Central memory CD8-positive, alpha-beta T cell (primary cell): ENCODE results near the gene NNT.
"Not testable (repeated sequence)": the region's sequence is repeated elsewhere in the genome, so short reads cannot be mapped to it uniquely, and the experiment has no call there.

Experiments used
- ATAC-seq: fragments of 150-1000 bp; cut with Tn5 transposase; replicated peaks from 2 replicates; pipeline ENCODE4 v1.10.0; 2022; ENCODE audit warnings: mild to moderate bottlenecking, moderate FRiP score, moderate number of reproducible peaks; ENCODE audit not compliant: poor library complexity, severe bottlenecking; ENCODE audit errors: extremely low read depth
- DNase-seq, 2 donors: peaks; one replicate each; pipeline ENCODE4 v3.0.0; 2021; ENCODE audit warnings: low spot score in 2 of 2
- H3K27ac Mint-ChIP-seq: one replicate; pipeline ENCODE4 v1.8.0; 2022; ENCODE audit warnings: low read depth, mild to moderate bottlenecking, moderate library complexity, mixed read lengths
- H3K27me3 Mint-ChIP-seq: one replicate; pipeline ENCODE4 v1.8.0; 2022; ENCODE audit warnings: mixed read lengths
- H3K36me3 Mint-ChIP-seq: one replicate; pipeline ENCODE4 v1.8.0; 2022; ENCODE audit warnings: mild to moderate bottlenecking, moderate library complexity, mixed read lengths; ENCODE audit not compliant: insufficient read depth
- H3K4me1 Mint-ChIP-seq: one replicate; pipeline ENCODE4 v1.8.0; 2022; ENCODE audit warnings: mixed read lengths
- H3K4me3 Mint-ChIP-seq: one replicate; pipeline ENCODE4 v1.8.0; 2022; ENCODE audit warnings: mild to moderate bottlenecking, moderate library complexity, mixed read lengths
- H3K9me3 Mint-ChIP-seq: one replicate; pipeline ENCODE4 v1.8.0; 2022; ENCODE audit warnings: mixed read lengths

NNT gene

GRCh38 chr5:43691275-43691674 lies 88.3 kb downstream of the NNT start:
- peaks cover 44% of the 10 kb centered on the region for H3K4me1 Mint-ChIP-seq
- peaks cover 6% of the 10 kb centered on the region for H3K9me3 Mint-ChIP-seq
- H3K27ac Mint-ChIP-seq = no peak overlapping the region
- no peak for DNase-seq
- H3K4me3 Mint-ChIP-seq = no peak overlapping the region
- no peak for ATAC-seq
- no peaks in the 10 kb centered on the region for H3K27me3 Mint-ChIP-seq
- peaks cover 20% of the 10 kb centered on the region for H3K36me3 Mint-ChIP-seq

DNA sequence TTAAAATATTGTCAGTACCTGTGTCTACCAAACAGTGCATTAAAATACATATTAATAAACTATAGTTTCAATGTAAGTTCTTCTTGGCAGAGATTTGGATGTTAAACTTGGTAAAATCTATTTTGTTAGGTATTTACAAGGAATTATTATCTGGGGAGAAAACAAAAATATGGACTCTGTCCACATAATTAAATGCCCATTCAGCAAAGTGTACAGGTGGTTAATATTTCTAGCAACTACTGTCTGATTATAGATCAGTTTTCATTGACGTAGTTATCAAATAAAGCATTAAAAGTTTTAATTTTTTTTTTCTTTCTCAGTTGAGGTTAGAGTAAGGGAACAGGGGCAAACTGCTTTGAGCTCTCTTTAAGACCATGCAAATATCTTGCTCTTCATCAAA lies 88.9 kb downstream of the NNT start:
- ATAC-seq = no peak
- no peaks in the 10 kb centered on the region for H3K27me3 Mint-ChIP-seq
- peaks cover 6% of the 10 kb centered on the region for H3K9me3 Mint-ChIP-seq
- no peak for DNase-seq
- H3K36me3 Mint-ChIP-seq = peaks cover 20% of the 10 kb centered on the region
- peaks cover 44% of the 10 kb centered on the region for H3K4me1 Mint-ChIP-seq
- H3K27ac Mint-ChIP-seq = no peak overlapping the region
- H3K4me3 Mint-ChIP-seq = no peak overlapping the region

DNA sequence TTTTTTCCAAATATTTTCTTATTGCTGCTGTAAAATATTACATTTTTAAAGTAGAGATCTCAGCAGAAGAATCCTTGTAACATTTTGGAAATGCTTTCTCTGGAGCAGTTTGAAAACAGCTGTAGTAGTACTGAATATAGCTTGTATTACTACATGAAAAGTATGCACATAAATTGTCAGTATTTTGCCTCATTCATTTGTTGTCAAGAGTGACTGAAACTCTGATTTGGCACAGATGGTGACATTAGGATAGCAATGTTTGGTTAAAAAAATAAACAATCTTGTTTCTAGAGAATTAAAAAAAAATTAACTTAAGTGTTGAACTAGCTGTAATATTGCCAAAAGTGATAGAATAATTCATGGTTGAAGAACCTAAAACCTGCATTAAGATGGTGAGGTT lies 90.4 kb downstream of the NNT start:
- peaks cover 21% of the 10 kb centered on the region for H3K36me3 Mint-ChIP-seq
- H3K27ac Mint-ChIP-seq = peak overlapping the region; percentile 6
- no peaks in the 10 kb centered on the region for H3K27me3 Mint-ChIP-seq
- DNase-seq (no peak), ATAC-seq (no peak)
- peaks cover 6% of the 10 kb centered on the region for H3K9me3 Mint-ChIP-seq
- H3K4me3 Mint-ChIP-seq = no peak overlapping the region
- H3K4me1 Mint-ChIP-seq = peaks cover 45% of the 10 kb centered on the region

DNA sequence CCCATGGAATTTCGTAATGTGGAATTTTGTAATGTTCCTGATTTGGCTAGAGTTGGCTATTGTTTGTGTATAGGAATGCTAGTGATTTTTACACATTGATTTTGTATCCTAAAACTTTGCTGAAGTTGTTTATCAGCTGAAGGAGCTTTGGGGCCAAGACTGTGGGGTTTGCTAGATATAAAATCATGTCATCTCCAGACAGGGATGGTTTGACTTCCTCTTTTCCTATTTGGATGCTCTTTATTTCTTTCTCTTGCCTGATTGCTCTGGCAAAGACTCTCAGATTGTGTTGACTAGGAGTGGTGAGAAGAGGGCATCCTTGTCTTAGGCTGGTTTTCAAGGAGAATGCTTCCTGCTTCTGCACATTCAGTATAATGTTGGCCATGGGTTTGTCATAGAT lies 91.0 kb downstream of the NNT start:
- no peak for ATAC-seq
- Mint-ChIP-seq H3K4me1 (peaks cover 43% of the 10 kb centered on the region), H3K9me3 (peaks cover 6% of the 10 kb centered on the region), H3K4me3 (no peak overlapping the region), H3K27me3 (no peaks in the 10 kb centered on the region), H3K27ac (peak overlapping the region; percentile 41), H3K36me3 (peaks cover 20% of the 10 kb centered on the region)
- DNase-seq = no peak

GRCh38 chr5:43696444-43696843 lies 93.5 kb downstream of the NNT start:
- H3K4me1 Mint-ChIP-seq = peaks cover 31% of the 10 kb centered on the region
- DNase-seq, H3K4me3 Mint-ChIP-seq, ATAC-seq, H3K27ac Mint-ChIP-seq, H3K27me3 Mint-ChIP-seq, H3K9me3 Mint-ChIP-seq: not testable (repeated sequence)
- peaks cover 26% of the 10 kb centered on the region for H3K36me3 Mint-ChIP-seq

DNA sequence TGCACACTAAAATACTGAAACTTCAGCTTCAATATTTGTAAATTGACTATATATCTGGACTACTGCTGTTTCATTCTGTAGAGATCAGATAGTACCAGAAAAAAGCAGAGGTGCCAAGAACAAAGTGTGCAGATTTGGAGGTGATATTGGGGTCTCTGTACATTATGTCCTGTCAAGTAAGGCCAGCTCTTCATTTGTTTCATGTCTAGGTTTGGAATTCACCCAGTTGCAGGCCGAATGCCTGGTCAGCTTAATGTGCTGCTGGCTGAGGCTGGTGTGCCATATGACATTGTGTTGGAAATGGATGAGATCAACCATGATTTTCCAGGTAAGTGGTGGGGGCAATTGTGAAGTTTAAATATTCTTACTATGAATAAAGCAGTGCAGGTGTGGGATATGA lies 96.9 kb downstream of the NNT start:
- Mint-ChIP-seq H3K4me1 (peaks cover 12% of the 10 kb centered on the region), H3K27ac (no peak overlapping the region), H3K36me3 (peaks cover 31% of the 10 kb centered on the region), H3K27me3 (no peaks in the 10 kb centered on the region), H3K4me3 (no peak overlapping the region), H3K9me3 (no peaks in the 10 kb centered on the region)
- no peak for ATAC-seq
- no peak for DNase-seq

DNA sequence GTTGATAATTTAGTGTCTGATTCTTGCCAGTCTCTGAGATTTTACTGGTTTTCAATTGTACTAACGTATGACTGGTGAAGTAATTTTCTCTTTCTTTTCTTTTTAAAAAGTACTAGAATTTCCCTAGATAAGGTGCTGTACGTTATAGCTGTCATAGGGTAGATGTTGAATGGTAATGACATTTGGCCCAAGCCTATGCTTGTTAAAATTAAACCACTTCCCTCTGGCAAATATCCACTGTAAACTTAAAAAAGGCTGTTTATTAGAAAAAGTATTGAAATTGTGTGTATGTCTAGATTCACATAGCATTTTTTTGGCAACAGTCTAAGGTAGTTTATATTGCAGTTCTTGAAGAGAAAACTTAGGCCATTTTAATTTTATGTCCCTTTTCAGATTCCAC lies 97.6 kb downstream of the NNT start:
- H3K27ac Mint-ChIP-seq = no peak overlapping the region
- no peaks in the 10 kb centered on the region for H3K27me3 Mint-ChIP-seq
- no peak overlapping the region for H3K4me3 Mint-ChIP-seq
- no peak for DNase-seq
- peaks cover 35% of the 10 kb centered on the region for H3K36me3 Mint-ChIP-seq
- ATAC-seq = no peak
- H3K4me1 Mint-ChIP-seq = peaks cover 12% of the 10 kb centered on the region
- no peaks in the 10 kb centered on the region for H3K9me3 Mint-ChIP-seq

- peaks cover 35% of the 10 kb centered on the region for H3K36me3 Mint-ChIP-seq
- no peak for ATAC-seq
- H3K4me1 Mint-ChIP-seq = peaks cover 12% of the 10 kb centered on the region
Observed at GRCh38 chr5:43701227-43701626, 98.2 kb downstream of the NNT start.

DNA sequence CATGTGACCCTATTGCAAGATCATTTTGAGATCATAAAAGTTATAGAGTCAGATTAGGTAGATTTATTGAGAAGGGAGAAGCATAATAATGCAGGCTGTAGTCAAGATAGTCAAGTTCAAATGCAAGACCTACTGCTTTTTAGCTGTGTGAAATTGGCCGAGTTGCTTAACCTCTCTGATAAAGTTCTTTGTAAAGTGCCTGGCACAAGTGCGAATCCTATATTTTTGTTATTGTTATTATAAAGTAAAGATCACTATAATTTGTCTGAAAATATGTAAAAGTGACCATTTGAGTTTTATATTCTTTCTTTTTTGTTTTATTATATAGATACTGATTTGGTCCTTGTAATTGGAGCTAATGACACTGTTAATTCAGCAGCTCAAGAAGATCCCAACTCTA lies 99.3 kb downstream of the NNT start:
- Mint-ChIP-seq H3K27me3 (no peaks in the 10 kb centered on the region), H3K9me3 (no peaks in the 10 kb centered on the region), H3K4me1 (peaks cover 10% of the 10 kb centered on the region), H3K27ac (no peak overlapping the region), H3K4me3 (no peak overlapping the region), H3K36me3 (peaks cover 34% of the 10 kb centered on the region)
- no peak for ATAC-seq
- DNase-seq = no peak

More at GRCh38 chr5:43701227-43701626, 98.2 kb downstream of the NNT start:
- H3K9me3 Mint-ChIP-seq = no peaks in the 10 kb centered on the region
- H3K4me3 Mint-ChIP-seq = no peak overlapping the region
- no peak overlapping the region for H3K27ac Mint-ChIP-seq
- no peak for DNase-seq
- H3K27me3 Mint-ChIP-seq = no peaks in the 10 kb centered on the region

DNA sequence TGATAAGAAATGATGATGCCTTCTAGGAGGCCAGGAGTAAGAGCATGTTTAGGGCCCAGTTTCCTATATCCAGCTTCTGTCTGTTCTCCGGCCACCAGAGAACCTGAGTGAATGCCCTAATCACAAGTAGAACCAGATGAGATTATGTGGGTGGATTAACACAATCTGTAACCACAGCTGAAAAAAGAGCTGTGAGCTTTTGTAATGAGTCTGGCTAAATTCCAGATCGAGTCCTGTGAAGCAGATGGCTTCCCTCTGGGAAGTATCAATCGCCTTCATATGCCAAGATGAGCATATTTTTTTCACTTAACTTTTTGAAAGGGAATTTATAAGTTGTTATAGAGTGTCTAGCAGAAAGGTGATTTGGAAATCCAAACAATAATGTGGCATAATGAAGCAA lies 99.8 kb downstream of the NNT start:
- Mint-ChIP-seq H3K27ac (no peak overlapping the region), H3K4me1 (peaks cover 6% of the 10 kb centered on the region), H3K4me3 (no peak overlapping the region), H3K36me3 (peaks cover 33% of the 10 kb centered on the region), H3K9me3 (no peaks in the 10 kb centered on the region), H3K27me3 (no peaks in the 10 kb centered on the region)
- ATAC-seq (no peak), DNase-seq (no peak)

DNA sequence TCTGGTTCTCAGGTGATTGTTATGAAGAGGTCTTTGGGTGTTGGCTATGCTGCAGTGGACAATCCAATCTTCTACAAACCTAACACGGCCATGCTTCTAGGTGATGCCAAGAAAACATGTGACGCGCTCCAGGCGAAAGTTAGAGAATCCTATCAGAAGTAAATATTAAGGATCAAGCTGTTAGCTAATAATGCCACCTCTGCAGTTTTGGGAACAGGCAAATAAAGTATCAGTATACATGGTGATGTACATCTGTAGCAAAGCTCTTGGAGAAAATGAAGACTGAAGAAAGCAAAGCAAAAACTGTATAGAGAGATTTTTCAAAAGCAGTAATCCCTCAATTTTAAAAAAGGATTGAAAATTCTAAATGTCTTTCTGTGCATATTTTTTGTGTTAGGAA lies 101.3 kb downstream of the NNT start:
- H3K36me3 Mint-ChIP-seq = peaks cover 32% of the 10 kb centered on the region
- no peak overlapping the region for H3K4me3 Mint-ChIP-seq

GRCh38 chr5:43706576-43706975 lies 103.6 kb downstream of the NNT start:
- H3K27me3 Mint-ChIP-seq, H3K9me3 Mint-ChIP-seq, ATAC-seq, H3K4me3 Mint-ChIP-seq, H3K4me1 Mint-ChIP-seq, DNase-seq, H3K27ac Mint-ChIP-seq: not testable (repeated sequence)
- peaks cover 21% of the 10 kb centered on the region for H3K36me3 Mint-ChIP-seq

More for the DNA sequence above, 101.3 kb downstream of the NNT start:
- H3K4me1 Mint-ChIP-seq = peaks cover 6% of the 10 kb centered on the region
- ATAC-seq (no peak), DNase-seq (no peak)
- H3K27ac Mint-ChIP-seq = no peak overlapping the region
- H3K9me3 Mint-ChIP-seq = no peaks in the 10 kb centered on the region
- no peaks in the 10 kb centered on the region for H3K27me3 Mint-ChIP-seq

- H3K9me3 Mint-ChIP-seq = no peaks in the 10 kb centered on the region
- DNase-seq (no peak), ATAC-seq (no peak)
- H3K36me3 Mint-ChIP-seq = no peaks in the 10 kb centered on the region
- H3K27ac Mint-ChIP-seq = no peak overlapping the region
- no peaks in the 10 kb centered on the region for H3K27me3 Mint-ChIP-seq
- H3K4me1 Mint-ChIP-seq = no peaks in the 10 kb centered on the region
- H3K4me3 Mint-ChIP-seq = no peak overlapping the region
Observed at GRCh38 chr5:43711496-43711895, 108.5 kb downstream of the NNT start.

GRCh38 chr5:43712081-43712480 lies 109.1 kb downstream of the NNT start:
- no peaks in the 10 kb centered on the region for H3K27me3 Mint-ChIP-seq
- DNase-seq (no peak), ATAC-seq (no peak)
- no peak overlapping the region for H3K27ac Mint-ChIP-seq
- H3K36me3 Mint-ChIP-seq = no peaks in the 10 kb centered on the region
- H3K9me3 Mint-ChIP-seq = no peaks in the 10 kb centered on the region
- no peak overlapping the region for H3K4me3 Mint-ChIP-seq
- no peaks in the 10 kb centered on the region for H3K4me1 Mint-ChIP-seq
